GM18507 (cell line): ENCODE data around the gene GIT2.
"Not testable (repeated sequence)": the region's sequence is repeated elsewhere in the genome, so short reads cannot be mapped to it uniquely, and the experiment has no call there.

Source experiments
- DNase-seq: peaks from one replicate; pipeline ENCODE4 v3.0.0; 2011; ENCODE audit warnings: low read depth; ENCODE audit not compliant: insufficient read length; ENCODE audit errors: extremely low spot score
- FAIRE-seq: peaks from 2 replicates; lab custom pipeline; 2011; peaks lifted over from hg19 to GRCh38; lab: Jason Lieb, UNC

GIT2 gene

DNA sequence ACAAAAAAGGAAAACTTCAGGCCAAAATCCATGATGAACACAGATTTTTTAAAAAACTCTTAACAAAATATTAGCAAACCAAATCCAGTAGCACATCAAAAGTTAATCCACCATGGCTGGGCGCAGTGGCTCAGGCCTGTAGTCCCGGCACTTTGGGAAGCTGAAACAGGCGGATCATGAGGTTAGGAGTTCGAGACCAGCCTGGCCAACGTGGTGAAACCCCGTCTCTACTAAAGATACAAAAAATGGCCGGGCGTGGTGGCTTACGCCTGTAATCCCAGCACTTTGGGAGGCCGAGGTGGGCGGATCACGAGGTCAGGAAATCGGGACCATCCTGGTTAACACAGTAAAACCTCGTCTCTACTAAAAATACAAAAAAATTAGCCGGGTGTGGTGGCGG, 9.9 kb downstream of the GIT2 start:
- FAIRE-seq, result not testable (repeated sequence)

DNA sequence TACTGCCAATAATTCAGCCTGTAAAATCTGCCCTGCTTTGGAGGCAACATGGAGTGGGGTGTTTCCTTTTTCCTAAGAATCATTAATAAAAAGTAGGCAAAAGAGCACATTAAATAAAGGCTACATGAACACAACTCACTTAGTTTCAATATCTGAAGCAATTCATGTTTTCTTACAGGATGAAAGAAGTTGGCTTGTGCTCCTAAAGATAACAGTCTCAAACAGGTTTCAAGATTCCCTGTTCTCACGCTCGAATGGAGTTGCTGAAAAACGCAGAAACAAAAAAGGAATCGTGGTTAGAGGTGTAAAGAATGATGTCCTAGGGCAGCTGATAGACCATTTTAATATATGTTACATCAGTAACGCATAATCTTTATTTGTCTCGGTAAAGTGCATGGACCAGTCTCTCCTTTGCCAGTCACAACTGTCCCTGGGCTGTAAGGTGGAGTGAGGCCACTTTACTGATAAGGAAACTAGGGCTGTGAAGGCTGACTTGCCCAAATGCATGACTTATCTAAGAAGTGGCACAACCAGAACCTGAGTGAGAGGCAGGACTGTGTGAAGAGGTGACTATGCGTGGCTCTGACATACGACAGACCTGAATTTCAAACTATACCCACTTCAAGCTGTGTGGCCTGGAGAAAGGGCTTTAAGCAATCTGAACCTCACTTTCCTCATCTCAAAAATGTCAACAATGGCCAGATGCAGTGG, 12.6 kb downstream of the GIT2 start:
- FAIRE-seq, result no peak
- no peak for DNase-seq

More for the DNA sequence above, 9.9 kb downstream of the GIT2 start:
- DNase-seq, result not testable (repeated sequence)

DNA sequence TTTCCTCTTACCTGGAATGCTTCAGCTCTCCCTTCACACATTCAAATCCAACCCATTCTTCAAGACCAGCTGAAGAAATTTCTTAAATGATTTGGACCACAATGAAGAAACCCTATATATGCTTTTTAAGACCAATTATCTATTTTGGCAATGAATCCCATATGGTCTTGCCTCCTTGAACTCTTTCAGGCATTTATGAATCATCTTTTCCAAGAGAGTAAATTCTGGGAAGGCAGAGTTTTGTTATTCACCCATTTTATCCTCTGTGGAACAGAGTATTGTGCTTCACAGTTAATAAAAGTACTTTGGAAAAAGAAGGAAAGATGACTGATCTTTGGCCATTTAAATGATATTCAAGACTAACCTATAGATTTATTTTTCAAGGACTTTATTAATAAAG, 14.0 kb downstream of the GIT2 start:
- DNase-seq, result no peak
- no peak for FAIRE-seq

DNA sequence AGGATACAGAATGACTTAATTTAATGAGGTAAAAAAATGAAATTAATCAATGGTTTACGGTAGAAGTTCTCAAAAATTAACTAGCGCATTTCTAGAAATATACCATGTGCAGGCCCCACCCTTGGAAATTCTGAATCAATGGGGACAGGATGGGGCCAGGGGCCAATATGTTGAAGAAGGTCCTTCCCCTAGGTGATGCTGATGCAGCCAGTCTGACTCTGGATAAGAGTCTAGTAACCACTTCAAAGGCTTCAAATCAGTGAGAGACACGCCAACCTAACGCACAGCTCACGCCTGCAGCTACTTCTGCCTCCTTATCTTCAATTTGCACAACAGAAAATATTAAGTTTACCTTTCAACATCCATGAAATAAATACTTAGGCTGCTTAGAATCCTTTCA, 14.9 kb downstream of the GIT2 start:
- DNase-seq (no peak), FAIRE-seq (no peak)

DNA sequence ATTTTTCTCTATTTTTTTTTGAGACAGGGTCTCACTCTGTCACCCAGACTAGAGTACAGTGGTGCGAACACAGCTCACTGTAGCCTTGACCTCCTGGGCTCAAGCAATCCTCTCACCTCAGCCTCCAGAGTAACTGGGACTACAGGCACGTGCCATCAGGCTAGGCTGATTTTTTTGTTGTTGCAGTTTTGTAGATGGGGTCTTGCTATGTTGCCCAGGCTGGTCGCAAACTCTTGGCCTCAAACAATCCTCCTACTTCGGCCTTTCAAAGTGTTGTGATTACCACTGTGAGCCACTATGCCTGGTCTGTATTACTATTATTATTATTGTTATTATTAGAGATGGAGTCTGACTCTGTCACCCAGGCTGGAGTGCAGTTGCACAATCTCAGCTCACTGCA, 23.3 kb downstream of the GIT2 start:
- no peak for DNase-seq
- no peak for FAIRE-seq

DNA sequence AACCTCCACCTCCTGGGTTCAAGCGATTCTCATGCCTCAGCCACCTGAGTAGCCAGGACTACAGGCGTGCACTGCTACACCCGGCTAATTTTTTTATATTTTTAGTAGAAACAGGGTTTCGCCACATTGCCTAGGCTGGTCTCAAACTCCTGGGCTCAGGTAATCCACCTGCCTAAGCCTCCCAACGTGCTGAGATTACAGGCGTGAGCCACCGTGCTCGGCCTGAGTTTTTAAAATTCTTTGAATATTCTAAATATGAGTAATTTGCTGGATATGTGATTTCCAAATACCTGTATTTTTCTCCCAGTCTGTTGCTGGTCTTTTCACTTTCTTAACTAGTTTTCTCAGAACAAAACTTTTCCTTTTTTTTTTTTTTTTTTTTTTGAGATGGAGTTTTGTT, 27.4 kb downstream of the GIT2 start:
- FAIRE-seq (no peak), DNase-seq (no peak)

DNA sequence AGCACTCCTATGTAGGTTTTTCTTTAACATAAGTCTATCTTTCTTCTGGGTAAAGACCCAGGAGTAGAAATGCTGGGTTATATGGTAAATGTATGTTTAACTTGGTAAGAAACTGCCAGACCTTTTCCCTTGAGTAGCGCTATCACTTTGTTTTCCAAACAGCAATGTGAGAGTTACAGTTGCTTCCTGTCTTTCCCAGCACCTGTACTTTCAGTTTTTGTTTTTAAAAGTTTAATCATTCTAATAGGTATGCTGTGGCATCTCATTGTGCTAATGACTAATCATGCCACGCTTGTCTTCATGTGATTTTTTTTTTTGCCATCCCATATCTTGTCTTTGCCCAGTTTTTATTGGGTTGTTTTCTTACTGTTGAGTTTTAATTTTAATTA, 28.1 kb downstream of the GIT2 start:
- DNase-seq, result no peak
- FAIRE-seq, result no peak

DNA sequence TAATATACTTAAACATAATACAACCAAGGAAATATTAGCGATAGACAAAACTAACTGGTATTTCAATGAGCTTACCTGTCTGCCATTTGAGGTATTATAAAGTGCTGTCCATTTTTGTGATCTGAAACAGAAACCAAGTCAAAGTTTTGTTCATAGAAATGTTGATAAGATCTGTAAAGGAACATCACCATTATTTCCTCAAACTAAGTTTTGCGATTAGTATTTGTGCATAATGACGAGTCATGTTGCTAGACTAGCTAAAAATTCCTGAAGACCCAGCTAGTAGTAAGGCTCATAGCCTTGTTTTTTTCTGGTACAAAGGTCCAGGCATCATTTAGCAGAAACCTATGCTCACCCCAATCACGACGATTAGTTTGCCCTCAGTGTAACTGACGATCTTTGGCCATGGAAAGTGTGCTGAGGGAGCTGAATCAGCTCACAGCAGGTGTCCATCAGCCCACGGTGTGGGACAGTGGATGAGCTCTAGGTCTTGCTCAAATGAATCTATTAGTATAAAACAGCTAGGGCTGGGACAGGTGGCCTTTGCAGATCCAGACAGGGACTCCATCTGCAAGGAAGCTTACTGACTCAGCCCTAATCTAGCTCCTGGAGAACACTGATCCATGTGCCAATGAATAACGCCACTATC, 28.7 kb downstream of the GIT2 start:
- FAIRE-seq (peak; percentile 33), DNase-seq (no peak)

DNA sequence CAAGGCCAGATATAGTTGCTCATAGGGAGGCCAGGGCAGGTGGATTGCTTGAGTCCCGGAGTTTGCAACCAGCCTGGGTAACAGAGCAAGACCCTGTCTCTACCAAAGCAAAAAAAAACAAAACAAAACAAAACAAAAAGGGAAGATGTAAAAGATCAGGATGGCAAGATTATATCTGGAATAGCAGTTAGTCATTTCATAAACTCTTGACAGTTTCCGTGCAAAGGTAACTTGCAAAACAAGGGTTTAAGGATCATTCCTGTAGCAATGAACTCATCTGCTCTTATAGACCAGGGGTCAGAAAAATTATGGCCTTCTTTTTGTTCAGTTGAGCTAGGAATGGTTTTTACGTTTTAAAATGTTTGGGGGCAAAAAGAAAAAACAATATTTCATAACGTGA, 29.6 kb downstream of the GIT2 start:
- no peak for FAIRE-seq
- no peak for DNase-seq

DNA sequence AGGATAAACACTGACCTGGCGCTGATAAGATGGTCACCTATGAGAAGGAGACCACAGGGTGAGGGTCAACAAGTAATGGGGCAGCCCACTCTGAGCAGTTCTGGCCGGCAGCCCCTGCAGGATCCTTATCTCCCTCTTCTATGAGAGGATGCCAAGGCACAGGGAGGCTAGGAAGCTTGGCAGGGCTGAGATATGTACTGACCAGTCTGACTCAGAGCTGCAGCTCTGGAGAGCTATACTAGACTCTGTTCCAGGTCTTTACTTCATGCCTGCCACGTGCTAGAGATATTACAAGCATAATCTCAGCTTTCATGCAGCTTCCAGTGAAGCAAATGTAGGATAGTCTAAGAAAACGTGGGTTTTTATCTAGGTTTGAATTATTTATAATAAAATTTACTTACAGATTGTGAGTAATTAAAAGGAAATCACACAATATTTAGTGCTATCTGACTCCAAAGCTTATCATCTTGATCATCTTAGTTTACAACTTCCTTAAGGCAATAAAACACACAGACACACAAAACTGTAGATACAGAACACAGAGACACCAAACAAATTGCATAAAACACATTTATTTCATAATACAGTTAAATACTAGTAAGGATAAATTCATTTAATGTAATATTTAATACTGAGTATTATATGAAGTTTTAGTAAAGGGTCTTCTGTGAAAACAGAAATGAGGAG, 32.3 kb downstream of the GIT2 start:
- FAIRE-seq (no peak), DNase-seq (no peak)

DNA sequence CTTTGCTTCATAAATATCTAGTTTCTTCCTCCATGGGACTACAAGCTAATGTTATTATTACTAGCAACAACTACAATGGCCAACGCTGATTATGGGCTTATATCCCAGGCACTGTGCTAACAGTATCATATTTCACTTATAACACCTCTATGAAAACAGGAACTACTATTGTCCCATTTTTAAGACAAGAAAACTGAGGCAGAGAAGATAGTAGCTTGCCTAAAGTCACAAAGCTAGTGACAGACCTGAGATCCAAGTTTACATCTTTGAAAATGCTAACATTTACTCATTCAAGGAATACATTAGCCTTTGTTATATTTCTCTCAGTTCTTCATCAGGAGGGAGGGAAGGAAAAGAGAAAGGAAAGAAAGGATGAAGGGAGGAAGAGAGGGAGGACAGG, 32.8 kb downstream of the GIT2 start:
- no peak for FAIRE-seq
- DNase-seq, result no peak

DNA sequence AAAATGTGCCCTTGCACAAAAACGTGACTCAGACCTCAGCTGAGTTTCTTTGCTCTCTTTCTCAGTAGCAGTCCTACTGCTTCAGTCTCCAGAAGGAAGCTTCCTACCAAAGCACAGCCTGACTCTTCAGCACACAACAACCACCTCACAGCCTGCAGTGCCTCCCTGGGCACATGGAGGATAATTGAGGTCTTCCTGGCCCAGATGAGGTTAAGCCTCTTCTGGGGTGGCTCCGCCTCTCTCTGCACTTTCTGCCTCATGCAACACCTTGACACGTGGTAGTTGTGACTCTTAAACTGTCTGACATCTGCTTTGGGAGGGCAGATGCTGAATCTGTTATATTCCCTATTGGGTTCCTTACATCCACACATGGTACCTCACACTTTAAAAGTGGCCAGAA, 33.8 kb downstream of the GIT2 start:
- FAIRE-seq (no peak), DNase-seq (no peak)

DNA sequence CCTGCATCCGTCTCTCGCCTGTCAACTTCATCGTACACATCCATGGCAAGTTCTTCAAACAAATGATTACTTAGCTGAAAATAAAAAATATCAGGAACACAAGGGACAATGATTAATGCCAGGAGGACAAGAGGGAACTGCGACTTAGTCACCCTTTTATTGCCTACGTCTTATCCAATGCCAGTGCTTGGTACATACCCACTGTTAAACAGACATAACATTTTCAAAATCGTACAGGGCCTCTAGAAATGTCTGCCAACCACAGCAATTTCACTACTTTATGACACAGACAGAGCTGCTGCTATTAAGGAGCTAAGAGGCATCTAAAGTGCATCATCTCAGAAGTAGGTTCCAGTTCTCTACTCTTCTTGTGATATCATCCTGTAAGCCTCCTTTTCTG, 34.6 kb downstream of the GIT2 start:
- DNase-seq (no peak), FAIRE-seq (no peak)

DNA sequence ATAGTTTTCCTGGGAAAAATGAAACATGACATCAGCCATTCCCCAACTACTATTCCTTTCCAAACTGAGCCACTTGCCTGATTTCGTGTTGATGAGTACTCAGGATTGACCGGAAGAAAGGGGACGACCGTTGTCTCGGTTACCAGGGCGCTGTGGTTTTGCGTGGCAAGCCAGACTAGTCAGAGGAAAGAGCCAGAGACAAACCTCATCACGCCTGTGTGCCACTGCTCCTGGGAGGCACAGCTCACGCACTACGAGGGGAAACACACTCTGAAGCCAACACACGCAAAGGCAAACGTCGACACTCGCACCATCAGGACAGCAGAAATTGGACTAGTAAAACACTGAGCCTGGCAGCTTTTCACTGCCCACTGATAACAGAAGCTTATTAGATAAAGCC, 35.0 kb downstream of the GIT2 start:
- DNase-seq (no peak), FAIRE-seq (no peak)

DNA sequence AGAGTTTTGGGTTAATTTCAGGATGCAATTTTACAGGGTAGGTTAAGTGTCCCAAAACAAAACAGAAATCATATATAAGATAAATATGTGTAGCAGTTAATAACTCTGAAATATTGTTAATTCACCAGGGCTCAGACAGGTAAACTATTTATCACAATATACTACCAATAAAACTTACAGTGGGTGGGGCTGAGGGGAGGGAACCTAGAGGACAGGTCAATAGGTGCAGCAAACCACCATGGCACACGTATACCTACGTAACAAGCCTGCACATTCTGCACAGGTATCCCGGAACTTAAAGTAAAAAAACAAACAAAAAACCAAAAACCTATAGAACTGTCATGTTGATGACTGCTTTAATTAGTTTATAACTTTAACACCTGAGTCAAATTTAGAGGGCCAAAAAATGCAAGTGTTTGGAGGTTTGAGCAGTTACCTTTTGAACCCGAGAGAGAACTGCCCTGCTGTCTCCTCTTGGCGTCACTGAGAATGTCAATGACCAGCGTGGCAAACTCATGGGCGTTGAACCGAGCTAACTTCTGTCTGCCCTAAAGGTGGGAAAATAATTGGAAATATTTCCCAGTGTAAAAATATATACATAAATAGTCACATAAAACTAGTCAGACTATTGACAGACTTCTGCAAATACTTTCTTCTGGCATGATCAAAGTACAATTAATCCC, 36.6 kb downstream of the GIT2 start:
- FAIRE-seq (no peak), DNase-seq (no peak)

DNA sequence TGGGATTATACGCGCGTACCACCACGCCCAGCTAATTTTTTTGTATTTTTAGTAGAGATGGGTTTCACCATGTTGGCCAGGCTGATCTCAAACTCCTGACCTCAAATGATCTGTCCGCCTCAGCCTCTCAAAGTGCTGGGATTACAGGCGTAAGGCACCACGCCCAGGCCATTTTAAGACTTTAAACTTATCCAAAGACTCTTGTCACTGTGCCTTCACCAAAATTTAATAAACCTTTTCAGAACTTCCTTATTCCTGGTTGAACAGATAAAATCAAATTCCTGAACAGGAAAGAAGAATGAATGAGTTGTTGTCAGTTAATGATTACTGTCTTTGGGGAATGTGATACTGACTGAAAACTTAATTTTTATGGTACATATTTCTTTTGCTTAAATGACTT, 37.8 kb downstream of the GIT2 start:
- FAIRE-seq, result no peak
- DNase-seq, result no peak

DNA sequence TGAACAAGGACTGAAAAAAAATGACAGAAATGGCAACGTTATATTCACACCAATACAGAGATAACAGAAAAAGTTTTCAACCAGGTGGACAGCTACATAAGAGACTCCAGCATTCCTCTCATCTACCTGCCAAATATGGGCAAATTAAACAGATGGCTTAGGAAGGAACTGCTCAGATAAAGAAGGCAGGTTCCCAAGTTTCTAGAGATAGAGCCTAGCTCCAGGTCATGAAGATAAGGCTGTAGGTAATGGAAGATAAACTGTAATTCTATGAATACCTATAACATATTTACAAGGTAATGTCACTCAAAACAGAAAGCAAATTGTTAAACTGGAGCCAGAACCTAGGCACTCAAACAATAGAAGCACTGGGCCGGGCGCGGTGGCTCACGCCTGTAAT, 42.5 kb downstream of the GIT2 start:
- FAIRE-seq (peak; percentile 9), DNase-seq (no peak)

DNA sequence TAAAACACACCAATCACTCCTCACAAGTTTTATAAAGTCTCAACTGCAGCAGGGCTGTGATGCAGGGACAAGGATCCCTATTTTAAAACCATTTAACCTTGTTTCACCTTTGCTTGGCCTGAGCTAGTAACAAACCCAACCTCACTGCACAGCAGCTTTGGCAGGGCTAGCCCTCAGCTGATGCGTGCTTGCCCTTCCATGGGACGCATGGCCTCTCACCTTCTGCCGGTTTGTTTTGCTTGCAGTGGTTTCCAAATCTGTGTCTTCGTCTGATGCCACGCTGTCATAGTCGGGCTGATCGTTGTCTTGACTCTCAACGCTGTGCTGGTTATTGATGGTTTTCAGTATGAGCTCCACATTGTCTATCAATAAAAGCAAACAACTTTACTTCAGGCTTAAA, 43.3 kb downstream of the GIT2 start:
- DNase-seq (no peak), FAIRE-seq (no peak)

DNA sequence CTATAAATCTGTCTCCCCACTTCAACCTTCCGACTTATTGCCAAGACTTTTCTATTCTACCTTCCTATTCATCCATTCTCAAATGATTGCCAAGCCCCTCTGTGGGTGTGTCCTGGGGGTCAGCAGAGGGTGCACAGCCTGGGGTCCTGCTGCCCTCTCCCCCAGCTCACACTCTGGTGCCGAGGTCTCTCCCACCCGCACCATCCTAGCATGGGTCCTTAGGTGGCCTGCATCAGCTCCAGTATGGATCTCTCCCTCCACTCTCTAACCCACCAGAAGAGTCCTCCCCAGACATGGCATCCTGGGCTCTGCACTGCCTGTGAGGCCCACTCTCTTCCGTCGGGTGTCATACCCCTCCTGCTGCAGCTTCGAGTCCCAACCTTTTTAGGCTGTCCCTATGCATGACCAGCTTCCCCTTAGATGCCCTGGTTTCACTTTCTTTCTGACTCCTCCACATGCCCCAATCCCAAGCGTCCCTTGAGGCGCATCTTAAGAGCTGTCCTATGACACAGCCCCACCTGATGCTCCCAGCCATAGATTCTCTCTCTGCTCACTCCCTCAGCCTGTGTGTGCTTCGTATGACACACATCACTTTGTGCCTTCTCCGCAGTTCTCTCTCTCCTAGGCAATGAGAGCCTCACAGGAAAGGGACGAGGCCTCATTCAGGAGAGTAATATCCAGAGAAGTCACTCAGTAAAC, 43.9 kb downstream of the GIT2 start:
- FAIRE-seq (peak; percentile 61), DNase-seq (peak; percentile 43)

DNA sequence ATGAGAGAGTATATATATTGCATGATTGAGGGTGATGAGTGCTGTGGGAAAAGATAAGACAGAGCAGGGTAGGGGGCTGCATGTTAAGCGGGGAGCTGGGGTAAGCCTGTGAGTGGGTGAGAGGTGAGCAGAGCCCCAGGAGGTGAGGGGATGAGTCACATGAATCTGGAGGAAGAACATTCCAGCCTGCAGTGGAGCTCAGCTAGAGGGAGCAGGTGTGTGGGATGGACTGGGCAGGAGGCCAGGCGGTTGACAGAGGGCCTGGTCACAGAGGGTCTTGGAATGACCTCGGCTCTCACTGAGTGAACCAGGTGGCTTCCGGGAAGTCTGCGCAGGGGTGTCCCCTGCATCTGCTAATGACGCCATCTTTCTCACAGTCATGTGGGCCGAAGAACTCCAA, 44.4 kb downstream of the GIT2 start:
- FAIRE-seq (no peak), DNase-seq (no peak)
